Body of pancreas (tissue), 4 donors: Measurements from ENCODE around the gene PDZRN3.
"Not testable (repeated sequence)": the region's sequence is repeated elsewhere in the genome, so short reads cannot be mapped to it uniquely, and the experiment has no call there.

Experiments used
- POLR2A ChIP-seq, 3 donors: fragments of 450-650 bp; IDR thresholded peaks; one replicate each; pipeline ENCODE4 v1.6.1; 2016; ENCODE audit warnings: antibody characterized with exemption in 3 of 3, mild to moderate bottlenecking in 2 of 3
- TF ChIP-seq, protein P1 (sequence below), 7 experiments: fragments of 450-650 bp in 4 of 7; fragments of 200-600 bp in 3 of 7; sonication (generic) in 3 of 7; IDR thresholded peaks; one replicate each; pipeline ENCODE4 v1.5.1; 2016 to 2019; ENCODE audit warnings: antibody characterized with exemption in 7 of 7

DNA sequence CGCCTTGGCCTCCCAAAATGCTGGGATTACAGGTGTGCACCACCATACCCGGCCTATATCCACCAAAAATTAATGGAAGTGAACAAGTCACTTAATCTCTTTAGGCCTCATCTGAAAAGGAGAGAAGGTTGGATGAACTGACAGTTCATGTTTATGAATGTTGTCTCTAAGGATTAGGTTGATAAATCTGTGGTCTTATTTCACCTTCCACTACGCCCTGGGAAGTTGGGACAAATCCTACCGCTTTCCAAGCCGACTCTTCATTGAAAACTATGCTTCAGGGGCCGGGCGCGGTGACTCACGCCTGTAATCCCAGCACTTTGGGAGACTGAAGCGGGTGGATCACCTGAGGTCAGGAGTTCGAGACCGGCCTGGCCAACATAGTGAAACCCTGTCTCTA is 59.4 kb downstream of the PDZRN3 start:
- TF ChIP-seq POLR2A (IDR thresholded peaks at IDR 0.05): not testable (repeated sequence)
- TF ChIP-seq, protein P1, sequence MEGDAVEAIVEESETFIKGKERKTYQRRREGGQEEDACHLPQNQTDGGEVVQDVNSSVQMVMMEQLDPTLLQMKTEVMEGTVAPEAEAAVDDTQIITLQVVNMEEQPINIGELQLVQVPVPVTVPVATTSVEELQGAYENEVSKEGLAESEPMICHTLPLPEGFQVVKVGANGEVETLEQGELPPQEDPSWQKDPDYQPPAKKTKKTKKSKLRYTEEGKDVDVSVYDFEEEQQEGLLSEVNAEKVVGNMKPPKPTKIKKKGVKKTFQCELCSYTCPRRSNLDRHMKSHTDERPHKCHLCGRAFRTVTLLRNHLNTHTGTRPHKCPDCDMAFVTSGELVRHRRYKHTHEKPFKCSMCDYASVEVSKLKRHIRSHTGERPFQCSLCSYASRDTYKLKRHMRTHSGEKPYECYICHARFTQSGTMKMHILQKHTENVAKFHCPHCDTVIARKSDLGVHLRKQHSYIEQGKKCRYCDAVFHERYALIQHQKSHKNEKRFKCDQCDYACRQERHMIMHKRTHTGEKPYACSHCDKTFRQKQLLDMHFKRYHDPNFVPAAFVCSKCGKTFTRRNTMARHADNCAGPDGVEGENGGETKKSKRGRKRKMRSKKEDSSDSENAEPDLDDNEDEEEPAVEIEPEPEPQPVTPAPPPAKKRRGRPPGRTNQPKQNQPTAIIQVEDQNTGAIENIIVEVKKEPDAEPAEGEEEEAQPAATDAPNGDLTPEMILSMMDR (IDR thresholded peaks at IDR 0.05): not testable (repeated sequence)
